Tibial artery (tissue), 4 donors: ENCODE measurements around the gene SLC47A1.
A peak's percentile ranks its signal among the peaks of the same experiment; 100 is the strongest.
"Not testable (repeated sequence)": the region's sequence is repeated elsewhere in the genome, so short reads cannot be mapped to it uniquely, and the experiment has no call there.

Source experiments
- DNase-seq, 2 donors: peaks; one replicate each; pipeline ENCODE4 v3.0.0-alpha.2; 2019
- H3K27ac ChIP-seq, 2 donors: fragments of 200-600 bp; sonication (generic) in 1 of 2; 1 replicate in 1 of 2; 2 replicates in 1 of 2; pipeline ENCODE4 v1.5.1; 2018 to 2019; ENCODE audit warnings: mild to moderate bottlenecking in 1 of 2
- H3K27me3 ChIP-seq, 2 donors: fragments of 200-600 bp; sonication (generic) in 1 of 2; one replicate each; pipeline versions ENCODE4 v1.5.1 to v1.6.0; 2016 to 2019
- H3K36me3 ChIP-seq, 3 donors: fragments of 200-600 bp; sonication (generic) in 2 of 3; one replicate each; pipeline ENCODE4 v1.5.1; 2016 to 2019; ENCODE audit warnings: mild to moderate bottlenecking in 2 of 3
- H3K4me1 ChIP-seq, 4 donors: fragments of 200-600 bp; sonication (generic) in 2 of 4; 1 replicate in 3 of 4; 2 replicates in 1 of 4; pipeline ENCODE4 v1.5.1; 2016 to 2019
- H3K4me3 ChIP-seq, 2 donors: fragments of 200-600 bp; sonication (generic) in 1 of 2; 1 replicate in 1 of 2; 2 replicates in 1 of 2; pipeline ENCODE4 v1.5.1; 2018 to 2019; ENCODE audit warnings: mild to moderate bottlenecking in 2 of 2
- H3K9me3 ChIP-seq, 3 donors: fragments of 200-600 bp; sonication (generic) in 1 of 3; one replicate each; pipeline ENCODE4 v1.5.1; 2016 to 2019
- CTCF ChIP-seq, 2 experiments: fragments of 200-600 bp in 1 of 2; fragments of 450-650 bp in 1 of 2; IDR thresholded peaks; one replicate each; pipeline ENCODE4 v1.5.1; 2017 to 2019; ENCODE audit warnings: antibody characterized with exemption in 2 of 2, mild to moderate bottlenecking in 1 of 2, moderate library complexity in 1 of 2
- intact Hi-C: fragments of 100-400 bp; cut with DNase I; formaldehyde crosslinking; loops from one replicate; pipeline ENCODE4 v1.15.0; 2023; ENCODE audit warnings: low total_unique reads

SLC47A1 gene

GRCh38 chr17:19574956-19575355 lies 41.3 kb downstream of the SLC47A1 start:
- Histone ChIP-seq H3K4me3 (no peak overlapping the region), H3K27me3 (no peaks in the 10 kb centered on the region), H3K27ac (no peak overlapping the region), H3K4me1 (peaks cover 0 to 14% (median 7%) of the 10 kb centered on the region in 4 donors), H3K9me3 (no peaks in the 10 kb centered on the region), H3K36me3 (no peaks in the 10 kb centered on the region)
- DNase-seq: no peak
- intact Hi-C loops: loop anchor here (10.0 kb wide), 1 partner anchor 70 kb away; the partner anchor contains the start of gene ALDH3A2
- TF ChIP-seq CTCF (IDR thresholded peaks at IDR 0.05): no peak

DNA sequence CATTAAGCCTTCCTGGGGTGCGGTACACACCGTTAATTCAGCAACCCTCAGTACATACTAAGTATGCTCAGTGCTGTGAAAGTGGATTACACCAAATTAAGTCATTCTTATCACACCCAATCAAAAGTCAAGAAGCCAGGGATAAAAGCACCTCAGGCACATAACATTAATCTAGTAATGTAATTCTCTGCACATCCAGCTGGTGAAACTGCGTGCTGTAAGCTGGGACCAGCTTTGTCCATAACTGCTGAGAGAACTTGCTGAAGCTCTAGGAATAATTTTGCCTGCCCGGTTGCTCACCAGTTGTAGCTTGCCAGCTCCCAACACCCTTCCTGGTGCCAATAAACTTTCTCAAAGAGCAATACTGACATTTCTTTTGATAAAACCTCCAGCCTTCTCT lies 44.9 kb downstream of the SLC47A1 start:
- DNase-seq: no peak
- no peaks in the 10 kb centered on the region for H3K9me3 ChIP-seq
- H3K27ac ChIP-seq: peak overlapping the region in 1 of 2 donors; percentile 58
- no peaks in the 10 kb centered on the region for H3K27me3 ChIP-seq
- no peak for TF ChIP-seq CTCF (IDR thresholded peaks at IDR 0.05)
- no peaks in the 10 kb centered on the region for H3K36me3 ChIP-seq
- no peak overlapping the region for H3K4me3 ChIP-seq
- peaks cover 0 to 19% (median 10%) of the 10 kb centered on the region in 4 donors for H3K4me1 ChIP-seq
- intact Hi-C loops: loop anchor here (10.0 kb wide), 1 partner anchor 66 kb away; the partner anchor contains the start of gene ALDH3A2

GRCh38 chr17:19579192-19579761 lies 45.6 kb downstream of the SLC47A1 start:
- DNase-seq: no peak
- intact Hi-C loops: loop anchor here (10.0 kb wide), 1 partner anchor 66 kb away; the partner anchor contains the start of gene ALDH3A2

GRCh38 chr17:19579867-19580565 lies 46.4 kb downstream of the SLC47A1 start:
- no peak for TF ChIP-seq CTCF (IDR thresholded peaks at IDR 0.05)
- Histone ChIP-seq H3K4me3 (peak overlapping the region; percentile 45 to 60), H3K36me3 (no peaks in the 10 kb centered on the region), H3K4me1 (peaks cover 0 to 19% (median 10%) of the 10 kb centered on the region in 4 donors), H3K27me3 (no peaks in the 10 kb centered on the region), H3K27ac (peak overlapping the region; percentile 49 to 58), H3K9me3 (no peaks in the 10 kb centered on the region)
- no peak for DNase-seq
- intact Hi-C loops: loop anchor here (10.0 kb wide), 1 partner anchor 65 kb away; the partner anchor contains the start of gene ALDH3A2

More at GRCh38 chr17:19579192-19579761, 45.6 kb downstream of the SLC47A1 start:
- TF ChIP-seq CTCF (IDR thresholded peaks at IDR 0.05): no peak
- peak overlapping the region; percentile 45 to 60 for H3K4me3 ChIP-seq
- no peaks in the 10 kb centered on the region for H3K36me3 ChIP-seq
- H3K9me3 ChIP-seq: no peaks in the 10 kb centered on the region
- no peaks in the 10 kb centered on the region for H3K27me3 ChIP-seq
- H3K4me1 ChIP-seq: peaks cover 0 to 19% (median 10%) of the 10 kb centered on the region in 4 donors
- peak overlapping the region; percentile 49 to 58 for H3K27ac ChIP-seq

DNA sequence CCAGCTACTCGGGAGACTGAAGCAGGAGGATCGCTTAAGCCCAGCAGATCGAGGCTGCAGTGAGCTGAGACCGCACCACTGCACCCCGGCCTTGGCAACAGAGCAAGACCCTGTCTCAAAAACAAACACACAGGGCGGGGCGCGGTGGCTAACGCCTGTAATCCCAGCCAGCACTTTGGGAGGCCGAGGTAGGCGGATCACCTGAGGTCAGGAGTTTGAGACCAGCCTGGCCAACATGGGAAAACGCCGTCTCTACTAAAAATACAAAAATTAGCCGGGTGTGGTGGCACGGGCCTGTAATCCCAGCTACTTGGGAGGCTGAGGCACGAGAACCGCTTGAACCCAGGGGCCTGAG lies 46.9 kb downstream of the SLC47A1 start:
- intact Hi-C loops, H3K36me3 ChIP-seq, H3K9me3 ChIP-seq, H3K27ac ChIP-seq, DNase-seq, H3K27me3 ChIP-seq: not testable (repeated sequence)
- H3K4me3 ChIP-seq: peak overlapping the region; percentile 45 to 60
- H3K4me1 ChIP-seq: peaks cover 0 to 19% (median 10%) of the 10 kb centered on the region in 4 donors

DNA sequence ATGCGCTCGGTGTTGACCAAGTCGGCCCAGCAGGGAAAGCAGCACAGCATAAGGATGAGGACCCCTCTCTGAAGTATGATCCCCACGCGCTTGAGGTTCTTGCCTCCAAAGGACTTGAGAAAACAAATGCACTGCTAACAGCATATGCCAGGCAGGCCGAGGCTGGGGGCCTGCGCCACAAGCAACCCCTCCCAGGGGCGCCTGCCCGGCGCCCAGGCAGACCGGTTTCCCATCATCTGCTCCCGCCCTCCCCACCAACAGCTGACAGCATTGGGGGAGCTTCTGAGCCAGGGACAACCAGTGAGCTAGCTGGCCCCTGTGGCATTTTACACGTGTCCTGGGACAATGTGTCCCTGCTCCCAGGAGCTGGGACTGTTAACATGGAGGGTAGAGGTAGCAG lies 48.5 kb downstream of the SLC47A1 start:
- H3K4me3 ChIP-seq, DNase-seq, H3K9me3 ChIP-seq, intact Hi-C loops, H3K27me3 ChIP-seq, H3K36me3 ChIP-seq, H3K27ac ChIP-seq: not testable (repeated sequence)
- H3K4me1 ChIP-seq: peaks cover 0 to 19% (median 10%) of the 10 kb centered on the region in 4 donors
